B cell (primary cell): ENCODE data around the gene C20orf202. TPM values are rescaled to one million over a fixed set of nuclear protein-coding genes. Genes with fewer than 3 reads are reported as not detected.

Experiments
- ATAC-seq: fragments of 200-7000 bp; cut with Tn5 transposase; one replicate; pipeline ENCODE4 v1.10.0; 2021; ENCODE audit warnings: low read depth, mild to moderate bottlenecking, moderate number of reproducible peaks, moderate library complexity
- CTCF ChIA-PET: fragments of 350-600 bp; sonication (Branson Sonifier 250); formaldehyde crosslinking; loops from one replicate; lab custom pipeline; 2021; ENCODE audit warnings: antibody characterized with exemption, inconsistent platforms; lab: Charles Lee
- POLR2A ChIA-PET: fragments of 350-600 bp; sonication (Branson Sonifier 250); formaldehyde crosslinking; loops from one replicate; lab custom pipeline; 2021; ENCODE audit warnings: antibody characterized with exemption; lab: Charles Lee
- DNase-seq: peaks from one replicate; pipeline ENCODE4 v3.0.0; 2013
- H2AFZ ChIP-seq: 2 replicates; pipeline ENCODE4 v1.6.1; 2012; ENCODE audit warnings: mild to moderate bottlenecking, low read depth, low read length; ENCODE audit not compliant: insufficient read depth, poor library complexity, severe bottlenecking
- H3K27ac ChIP-seq, 2 donors: 1 replicate in 1 of 2; 2 replicates in 1 of 2; pipeline ENCODE4 v1.5.1; 2012 to 2013; ENCODE audit warnings: low read length in 2 of 2, mild to moderate bottlenecking in 2 of 2, moderate library complexity in 1 of 2
- H3K27me3 ChIP-seq, 4 experiments: fragments of 200-600 bp in 1 of 4; sonication (generic) in 1 of 4; replicated peaks in 1 of 4; 1 replicate in 2 of 4; 2 replicates in 2 of 4; pipeline versions ENCODE4 v1.6.1 to v1.7.0; 2013 to 2016; ENCODE audit warnings: low read length in 3 of 4, mild to moderate bottlenecking in 2 of 4, mixed read lengths in 1 of 4, moderate library complexity in 1 of 4; ENCODE audit not compliant: insufficient read depth in 4 of 4, control insufficient read depth in 3 of 4; ENCODE audit errors: control extremely low read depth in 1 of 4
- H3K36me3 ChIP-seq, 2 experiments: replicated peaks in 1 of 2; 1 replicate in 1 of 2; 2 replicates in 1 of 2; pipeline versions ENCODE4 v1.6.1 to v1.7.1; 2013; ENCODE audit warnings: low read length in 1 of 2; ENCODE audit not compliant: insufficient read depth in 2 of 2, control insufficient read depth in 1 of 2; ENCODE audit errors: control extremely low read depth in 1 of 2, extremely low read depth in 1 of 2
- H3K4me1 ChIP-seq, 2 donors: fragments of 200-600 bp in 1 of 2; sonication (generic) in 1 of 2; 1 replicate in 1 of 2; 2 replicates in 1 of 2; pipeline versions ENCODE4 v1.5.1 to v1.6.1; 2013 to 2017; ENCODE audit warnings: low read length in 2 of 2; ENCODE audit not compliant: control insufficient read depth in 2 of 2, insufficient read depth in 2 of 2
- H3K4me2 ChIP-seq: replicated peaks from 2 replicates; pipeline ENCODE3; 2012; ENCODE audit warnings: mild to moderate bottlenecking, low read depth, low read length; ENCODE audit not compliant: poor library complexity, severe bottlenecking
- H3K4me3 ChIP-seq, 5 experiments: fragments of 200-600 bp in 1 of 5; sonication (generic) in 1 of 5; 1 replicate in 3 of 5; 2 replicates in 2 of 5; pipeline versions ENCODE4 v1.5.1 to v1.7.0; 2011 to 2016; ENCODE audit warnings: low read length in 4 of 5, mild to moderate bottlenecking in 4 of 5, low read depth in 2 of 5, control low read depth in 1 of 5, moderate library complexity in 1 of 5; ENCODE audit not compliant: insufficient read depth in 1 of 5; ENCODE audit errors: control extremely low read depth in 1 of 5, extremely low read depth in 1 of 5
- H3K79me2 ChIP-seq: fragments of 200-600 bp; sonication (generic); one replicate; pipeline ENCODE4 v1.6.0; 2016; ENCODE audit warnings: low read length; ENCODE audit not compliant: control insufficient read depth, insufficient read depth
- H3K9ac ChIP-seq: fragments of 200-600 bp; sonication (generic); 2 replicates; pipeline ENCODE4 v1.6.1; 2017; ENCODE audit warnings: mild to moderate bottlenecking, low read length, moderate library complexity
- H3K9me3 ChIP-seq, 3 donors: one replicate each; pipeline versions ENCODE4 v1.6.1 to v1.7.1; 2013; ENCODE audit warnings: low read length in 2 of 3; ENCODE audit not compliant: control insufficient read depth in 2 of 3, insufficient read depth in 1 of 3; ENCODE audit errors: control extremely low read depth in 1 of 3
- H4K20me1 ChIP-seq: 2 replicates; pipeline ENCODE4 v1.6.0; 2012; ENCODE audit warnings: mild to moderate bottlenecking, low read length; ENCODE audit not compliant: insufficient read depth, control insufficient read depth, poor library complexity, severe bottlenecking
- H3K27ac Mint-ChIP-seq: one replicate; pipeline ENCODE4 v1.8.0; 2021; ENCODE audit warnings: mixed read lengths
- H3K27me3 Mint-ChIP-seq: one replicate; pipeline ENCODE4 v1.8.0; 2021; ENCODE audit warnings: mixed read lengths
- H3K4me1 Mint-ChIP-seq: one replicate; pipeline ENCODE4 v1.8.0; 2021; ENCODE audit warnings: mixed read lengths
- H3K4me3 Mint-ChIP-seq: one replicate; pipeline ENCODE4 v1.8.0; 2021; ENCODE audit warnings: mixed read lengths
- H3K9me3 Mint-ChIP-seq: one replicate; pipeline ENCODE4 v1.8.0; 2022; ENCODE audit warnings: mixed read lengths; ENCODE audit not compliant: insufficient read depth
- EZH2 ChIP-seq: IDR thresholded peaks from 2 replicates; pipeline ENCODE4 v1.6.1; 2012; ENCODE audit warnings: borderline replicate concordance, low read depth, mild to moderate bottlenecking, moderate library complexity, low read length; ENCODE audit not compliant: insufficient read depth, poor library complexity, severe bottlenecking
- WGBS: methylation state at CpG from one replicate; pipeline ENCODE4 v1.1.5; 2013; ENCODE audit warnings: missing lambda C conversion rate; ENCODE audit not compliant: insufficient coverage; 5-methylcytosine and 5-hydroxymethylcytosine counted together
- intact Hi-C: fragments of 100-400 bp; cut with micrococcal nuclease; formaldehyde crosslinking; loops from one replicate; pipeline ENCODE4 v1.10.0; 2022
- polyA plus RNA-seq: library from polyadenylated mRNA; depleted of rRNA; stranded (reverse); fragments of >200 nt; gene quantifications from 2 replicates; pipeline ENCODE4 v1.2.3, GENCODE V29; 2012
- total RNA-seq, 2 donors: library from RNA; stranded (reverse); fragments of 120-200 nt in 1 of 2; gene quantifications; 1 replicate in 1 of 2; 2 replicates in 1 of 2; pipeline versions ENCODE4 v1.2.3 to v1.2.4, GENCODE V29; 2013 to 2022
- TF ChIP-seq, protein P1 (sequence below): fragments of 200-600 bp; IDR thresholded peaks from one replicate; pipeline ENCODE4 v1.8.0; 2022; ENCODE audit warnings: antibody characterized with exemption, mild to moderate bottlenecking

The C20orf202 gene
- total and polyA plus RNA-seq, 2 donors (not counting 1 experiment from before 2014, with no cell fraction given) = 0.07 TPM; not detected in 1

DNA sequence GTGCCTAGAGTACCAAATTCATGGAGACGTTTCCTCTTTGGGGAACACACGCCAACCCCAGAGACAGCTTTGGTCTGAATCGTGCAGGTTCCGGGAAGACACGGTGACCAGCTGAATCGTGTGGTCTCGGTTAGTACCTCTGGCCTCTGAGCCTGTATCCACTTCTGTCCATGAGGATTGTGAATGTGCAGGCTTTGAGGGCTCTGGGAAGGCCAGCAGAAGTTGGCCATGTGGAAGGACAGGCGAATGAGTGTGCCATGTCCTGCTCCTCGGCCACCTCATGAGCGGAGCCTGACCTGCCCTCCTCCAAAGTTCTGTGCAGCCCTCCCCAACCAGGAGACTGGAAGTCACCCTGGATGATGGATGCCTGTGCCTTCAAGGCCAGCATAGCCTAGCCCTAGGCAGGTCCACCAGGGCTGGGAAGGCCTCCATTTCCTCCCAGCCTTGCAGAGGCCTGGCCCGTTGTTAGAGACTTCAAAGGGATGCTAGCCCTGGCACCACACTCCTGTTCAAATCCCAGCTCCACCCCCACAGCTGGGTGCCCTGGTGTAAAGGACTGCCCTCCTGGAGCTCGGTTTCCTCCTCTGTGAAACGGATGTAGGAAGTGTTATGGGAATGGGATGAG lies 16.8 kb upstream of the C20orf202 start:
- H3K9me3 Mint-ChIP-seq = no peaks in the 10 kb centered on the region
- no peak for DNase-seq
- ChIA-PET POLR2A (no interaction called here), CTCF (interaction anchor here (1.0 kb wide), 1 partner anchor 78 kb away, joined by 3 read pairs; no protein-coding TSS in a partner anchor)
- no peak for ATAC-seq
- Histone ChIP-seq H3K36me3 (no peaks in the 10 kb centered on the region), H3K27ac (no peak overlapping the region), H2AFZ (no peak overlapping the region), H3K4me3 (no peak overlapping the region), H3K4me2 (no peak overlapping the region), H3K4me1 (peaks cover 0 to 6% of the 10 kb centered on the region in 2 donors), H3K9ac (no peak overlapping the region), H3K27me3 (peaks cover 0 to 38% (median 17%) of the 10 kb centered on the region in 4 experiments), H3K79me2 (no peaks in the 10 kb centered on the region), H4K20me1 (no peaks in the 10 kb centered on the region), H3K9me3 (no peaks in the 10 kb centered on the region)
- TF ChIP-seq EZH2 = no peak
- TF ChIP-seq, protein P1, sequence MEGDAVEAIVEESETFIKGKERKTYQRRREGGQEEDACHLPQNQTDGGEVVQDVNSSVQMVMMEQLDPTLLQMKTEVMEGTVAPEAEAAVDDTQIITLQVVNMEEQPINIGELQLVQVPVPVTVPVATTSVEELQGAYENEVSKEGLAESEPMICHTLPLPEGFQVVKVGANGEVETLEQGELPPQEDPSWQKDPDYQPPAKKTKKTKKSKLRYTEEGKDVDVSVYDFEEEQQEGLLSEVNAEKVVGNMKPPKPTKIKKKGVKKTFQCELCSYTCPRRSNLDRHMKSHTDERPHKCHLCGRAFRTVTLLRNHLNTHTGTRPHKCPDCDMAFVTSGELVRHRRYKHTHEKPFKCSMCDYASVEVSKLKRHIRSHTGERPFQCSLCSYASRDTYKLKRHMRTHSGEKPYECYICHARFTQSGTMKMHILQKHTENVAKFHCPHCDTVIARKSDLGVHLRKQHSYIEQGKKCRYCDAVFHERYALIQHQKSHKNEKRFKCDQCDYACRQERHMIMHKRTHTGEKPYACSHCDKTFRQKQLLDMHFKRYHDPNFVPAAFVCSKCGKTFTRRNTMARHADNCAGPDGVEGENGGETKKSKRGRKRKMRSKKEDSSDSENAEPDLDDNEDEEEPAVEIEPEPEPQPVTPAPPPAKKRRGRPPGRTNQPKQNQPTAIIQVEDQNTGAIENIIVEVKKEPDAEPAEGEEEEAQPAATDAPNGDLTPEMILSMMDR = no peak
- H3K4me3 Mint-ChIP-seq = peak overlapping the region; percentile 66
- intact Hi-C loops = no loop called here
- peaks cover 12% of the 10 kb centered on the region for H3K4me1 Mint-ChIP-seq
- H3K27me3 Mint-ChIP-seq = peaks cover 32% of the 10 kb centered on the region
- WGBS = 93% methylated on average over 10 of the region's 13 CpGs
- no peak overlapping the region for H3K27ac Mint-ChIP-seq

DNA sequence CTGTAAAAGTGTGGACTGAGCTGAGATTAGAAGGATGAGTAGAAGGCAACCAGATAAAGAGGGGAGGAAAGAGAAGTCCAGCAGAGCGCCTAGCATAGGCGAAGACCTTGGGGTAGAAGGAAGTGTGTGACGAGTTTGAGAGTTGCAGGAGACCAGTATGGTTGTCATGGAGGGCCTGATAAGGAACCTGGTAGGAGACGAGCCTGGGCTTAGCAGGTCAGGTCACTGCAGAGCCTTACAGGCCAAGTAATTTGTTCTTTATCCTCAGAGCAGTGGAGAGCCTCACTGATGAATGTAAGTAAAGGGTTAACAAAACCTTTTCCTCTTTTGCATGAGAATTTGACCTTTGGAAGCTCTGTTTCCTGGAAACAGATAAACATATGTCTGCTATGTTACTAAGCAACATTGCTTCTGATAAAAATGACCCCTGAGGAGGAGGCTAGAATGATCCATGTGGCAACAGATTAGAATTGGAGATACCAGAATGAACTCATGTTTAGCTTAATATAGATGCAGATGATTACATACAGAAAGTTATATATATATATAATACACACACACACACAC lies 15.6 kb upstream of the C20orf202 start:
- H3K27me3 Mint-ChIP-seq = peaks cover 28% of the 10 kb centered on the region
- Histone ChIP-seq H2AFZ (no peak overlapping the region), H3K79me2 (no peaks in the 10 kb centered on the region), H3K9ac (no peak overlapping the region), H3K27ac (no peak overlapping the region), H4K20me1 (no peaks in the 10 kb centered on the region), H3K27me3 (peaks cover 0 to 35% (median 17%) of the 10 kb centered on the region in 4 experiments), H3K9me3 (no peaks in the 10 kb centered on the region), H3K36me3 (no peaks in the 10 kb centered on the region), H3K4me1 (peaks cover 0 to 6% of the 10 kb centered on the region in 2 donors), H3K4me3 (no peak overlapping the region), H3K4me2 (no peak overlapping the region)
- intact Hi-C loops = no loop called here
- no peak overlapping the region for H3K27ac Mint-ChIP-seq
- peaks cover 12% of the 10 kb centered on the region for H3K4me1 Mint-ChIP-seq
- CTCF ChIA-PET = interaction anchor here (1.0 kb wide), 1 partner anchor 79 kb away, joined by 3 read pairs; no protein-coding TSS in a partner anchor
- no peak for DNase-seq
- no peak overlapping the region for H3K4me3 Mint-ChIP-seq
- ATAC-seq = no peak
- TF ChIP-seq, protein P1 = no peak
- no peak for TF ChIP-seq EZH2
- POLR2A ChIA-PET = no interaction called here
- WGBS = 85% methylated on average over 4 of the region's 4 CpGs
- no peaks in the 10 kb centered on the region for H3K9me3 Mint-ChIP-seq
